GM12865 (cell line): ENCODE results near the gene KLF5.

Source experiments
- DNase-seq: peaks from one replicate; pipeline ENCODE4 v3.0.0; 2010; ENCODE audit warnings: low read depth
- H3K4me3 ChIP-seq: 2 replicates; pipeline ENCODE4 v1.5.1; 2011; ENCODE audit warnings: mild to moderate bottlenecking, low read depth, low read length, control low read depth
- TF ChIP-seq, protein P1 (sequence below): IDR thresholded peaks from 2 replicates; pipeline ENCODE4 v1.5.1; 2011; ENCODE audit warnings: low read length, control low read depth, low read depth, inconsistent platforms; ENCODE audit not compliant: insufficient read depth; ENCODE audit errors: missing control alignments

KLF5 gene

DNA sequence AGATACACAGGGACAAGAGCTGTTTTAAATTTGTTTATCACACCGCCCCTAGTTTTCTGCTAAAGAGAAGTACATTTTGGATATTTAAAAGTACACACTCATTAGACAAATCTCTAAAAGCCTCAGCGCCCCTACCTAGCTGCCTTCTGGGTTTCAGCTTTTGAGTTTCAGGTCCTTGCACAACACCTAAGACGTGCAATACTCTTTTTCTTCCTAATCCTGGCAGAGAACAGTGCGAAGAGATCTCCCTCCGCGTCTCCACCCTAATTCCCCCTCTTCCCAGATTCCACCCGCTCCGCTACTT is 421 bp upstream of the KLF5 start:
- peak overlapping the region; percentile 62 for H3K4me3 ChIP-seq
- DNase-seq, result no peak
- TF ChIP-seq, protein P1, sequence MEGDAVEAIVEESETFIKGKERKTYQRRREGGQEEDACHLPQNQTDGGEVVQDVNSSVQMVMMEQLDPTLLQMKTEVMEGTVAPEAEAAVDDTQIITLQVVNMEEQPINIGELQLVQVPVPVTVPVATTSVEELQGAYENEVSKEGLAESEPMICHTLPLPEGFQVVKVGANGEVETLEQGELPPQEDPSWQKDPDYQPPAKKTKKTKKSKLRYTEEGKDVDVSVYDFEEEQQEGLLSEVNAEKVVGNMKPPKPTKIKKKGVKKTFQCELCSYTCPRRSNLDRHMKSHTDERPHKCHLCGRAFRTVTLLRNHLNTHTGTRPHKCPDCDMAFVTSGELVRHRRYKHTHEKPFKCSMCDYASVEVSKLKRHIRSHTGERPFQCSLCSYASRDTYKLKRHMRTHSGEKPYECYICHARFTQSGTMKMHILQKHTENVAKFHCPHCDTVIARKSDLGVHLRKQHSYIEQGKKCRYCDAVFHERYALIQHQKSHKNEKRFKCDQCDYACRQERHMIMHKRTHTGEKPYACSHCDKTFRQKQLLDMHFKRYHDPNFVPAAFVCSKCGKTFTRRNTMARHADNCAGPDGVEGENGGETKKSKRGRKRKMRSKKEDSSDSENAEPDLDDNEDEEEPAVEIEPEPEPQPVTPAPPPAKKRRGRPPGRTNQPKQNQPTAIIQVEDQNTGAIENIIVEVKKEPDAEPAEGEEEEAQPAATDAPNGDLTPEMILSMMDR, result no peak

DNA sequence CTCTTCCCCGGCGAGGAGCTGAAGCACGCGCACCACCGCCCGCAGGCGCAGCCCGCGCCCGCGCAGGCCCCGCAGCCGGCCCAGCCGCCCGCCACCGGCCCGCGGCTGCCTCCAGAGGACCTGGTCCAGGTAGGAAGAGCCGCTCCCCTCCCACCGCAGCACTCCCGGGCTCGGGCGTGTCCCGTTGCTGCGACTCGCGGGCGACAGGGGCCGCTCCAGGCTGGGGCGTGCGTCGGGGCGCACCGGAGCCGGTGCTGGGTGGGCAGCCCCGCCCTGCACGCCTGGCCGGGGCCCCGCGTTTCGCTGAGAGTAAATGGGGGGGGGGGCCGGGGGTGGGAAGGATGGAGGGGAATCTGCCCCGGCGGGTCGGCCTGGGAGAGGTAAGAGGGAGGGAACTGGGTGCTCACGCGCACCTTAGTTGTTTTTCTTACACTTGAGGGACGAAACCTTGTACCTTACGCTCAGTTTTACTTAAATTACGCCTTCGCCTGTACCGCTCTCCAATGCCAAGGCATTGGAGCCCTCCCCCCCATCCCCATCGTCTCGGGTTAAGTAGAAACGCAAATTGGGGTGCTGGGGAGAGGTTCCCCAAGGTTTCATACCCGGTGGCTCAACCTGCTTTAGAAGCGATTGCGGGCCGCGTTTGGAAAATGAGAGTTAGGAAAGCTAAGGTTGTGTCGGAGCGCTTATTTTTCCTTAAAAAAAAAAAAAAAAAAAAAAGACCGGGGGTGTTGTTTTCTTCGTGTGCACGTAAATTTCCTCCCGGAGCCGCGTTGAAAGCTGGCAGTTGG is 850 bp downstream of the KLF5 start:
- DNase-seq, result peak; percentile 65
- TF ChIP-seq, protein P1, result peak; percentile 23
- peak overlapping the region; percentile 60 for H3K4me3 ChIP-seq

DNA sequence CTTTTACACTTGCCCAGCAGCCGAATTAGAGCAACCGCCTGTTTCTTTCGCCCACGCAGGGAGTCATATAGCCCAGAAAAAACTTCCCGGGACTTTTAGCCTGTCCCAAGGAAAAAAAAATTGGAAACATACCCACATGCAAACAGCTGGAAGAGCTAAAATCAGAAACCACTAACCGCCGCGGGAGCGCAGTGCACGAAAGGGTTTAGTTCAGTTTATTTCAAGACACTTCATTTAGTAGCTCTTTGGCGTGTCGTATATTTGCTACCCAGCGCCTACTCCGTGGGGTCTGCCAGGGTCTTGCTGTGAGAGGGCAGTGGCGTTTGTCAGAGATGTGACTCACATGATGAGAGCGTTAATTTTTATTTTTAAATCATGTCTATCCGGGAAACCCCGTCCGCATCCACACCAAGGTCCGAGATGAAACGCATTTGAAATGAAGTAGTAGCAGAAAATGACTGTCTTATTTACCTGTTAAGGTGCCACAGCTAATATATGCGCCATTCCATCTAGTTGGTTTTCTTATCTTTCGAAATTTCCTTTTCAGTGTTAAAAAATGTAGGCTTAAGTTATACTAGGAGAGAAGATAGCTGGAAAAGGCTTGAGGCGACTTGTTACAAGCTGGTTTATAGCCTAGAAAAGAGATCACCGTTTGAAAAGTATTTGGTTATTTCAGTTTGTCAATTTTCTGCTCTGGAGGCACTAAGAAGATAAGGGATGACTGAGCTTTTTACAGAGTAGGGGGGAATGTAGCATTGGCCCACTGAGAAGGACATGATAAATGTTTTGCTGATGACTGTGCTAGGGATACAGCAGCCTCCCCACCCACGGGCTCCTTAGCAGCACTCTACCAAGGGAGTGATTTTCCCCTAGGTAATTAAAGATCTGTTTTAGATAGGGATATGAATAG is 1.7 kb downstream of the KLF5 start:
- peak; percentile 6 for DNase-seq
- peak overlapping the region; percentile 60 for H3K4me3 ChIP-seq
- TF ChIP-seq, protein P1, result no peak

DNA sequence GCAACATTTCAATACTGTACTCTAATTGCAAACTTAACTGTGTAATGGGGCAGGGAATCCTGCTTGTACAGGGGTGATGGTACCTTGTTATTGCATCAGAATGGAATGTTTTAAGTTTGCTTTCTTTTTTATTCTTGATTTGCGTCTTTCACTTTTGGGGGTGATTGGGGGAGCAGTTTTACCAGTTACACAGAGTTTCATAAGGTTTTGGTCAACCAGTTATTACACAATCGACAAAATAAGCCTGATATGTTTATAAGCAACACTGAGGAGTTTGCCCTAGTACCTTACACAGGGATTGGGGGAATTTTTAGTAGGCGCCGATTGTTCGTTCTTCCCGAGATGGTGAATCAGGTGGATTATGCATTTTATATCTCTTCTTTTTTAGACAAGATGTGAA is 2.7 kb downstream of the KLF5 start:
- H3K4me3 ChIP-seq, result no peak overlapping the region
- no peak for DNase-seq
- TF ChIP-seq, protein P1, result no peak

DNA sequence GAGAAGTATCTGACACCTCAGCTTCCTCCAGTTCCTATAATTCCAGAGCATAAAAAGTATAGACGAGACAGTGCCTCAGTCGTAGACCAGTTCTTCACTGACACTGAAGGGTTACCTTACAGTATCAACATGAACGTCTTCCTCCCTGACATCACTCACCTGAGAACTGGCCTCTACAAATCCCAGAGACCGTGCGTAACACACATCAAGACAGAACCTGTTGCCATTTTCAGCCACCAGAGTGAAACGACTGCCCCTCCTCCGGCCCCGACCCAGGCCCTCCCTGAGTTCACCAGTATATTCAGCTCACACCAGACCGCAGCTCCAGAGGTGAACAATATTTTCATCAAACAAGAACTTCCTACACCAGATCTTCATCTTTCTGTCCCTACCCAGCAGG is 3.1 kb downstream of the KLF5 start:
- no peak overlapping the region for H3K4me3 ChIP-seq
- TF ChIP-seq, protein P1, result no peak
- DNase-seq, result no peak

DNA sequence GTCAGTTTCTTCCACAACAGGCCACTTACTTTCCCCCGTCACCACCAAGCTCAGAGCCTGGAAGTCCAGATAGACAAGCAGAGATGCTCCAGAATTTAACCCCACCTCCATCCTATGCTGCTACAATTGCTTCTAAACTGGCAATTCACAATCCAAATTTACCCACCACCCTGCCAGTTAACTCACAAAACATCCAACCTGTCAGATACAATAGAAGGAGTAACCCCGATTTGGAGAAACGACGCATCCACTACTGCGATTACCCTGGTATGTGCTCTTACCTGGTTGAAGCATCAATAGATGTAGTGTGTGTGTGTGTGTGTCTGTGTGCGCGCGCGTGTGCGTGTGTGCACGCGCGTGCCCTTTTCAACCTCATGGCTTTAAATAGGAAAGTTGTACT is 3.7 kb downstream of the KLF5 start:
- H3K4me3 ChIP-seq, result no peak overlapping the region
- no peak for DNase-seq
- TF ChIP-seq, protein P1, result no peak
